ENCODE measurements around the gene CRKL. TPM values are rescaled to one million over a fixed set of nuclear protein-coding genes. Genes with fewer than 3 reads are reported as not detected.

The CRKL gene
- total and polyA plus RNA-seq, 12 donors = 19.2 to 76.9 (median 54.4) TPM

- no peak overlapping the region for H3K4me3 ChIP-seq
- peaks cover 0 to 93% (median 23%) of the 10 kb centered on the region in 9 donors for H3K36me3 ChIP-seq
- no peaks in the 10 kb centered on the region for H3K9me3 ChIP-seq
- TF ChIP-seq, protein P1, sequence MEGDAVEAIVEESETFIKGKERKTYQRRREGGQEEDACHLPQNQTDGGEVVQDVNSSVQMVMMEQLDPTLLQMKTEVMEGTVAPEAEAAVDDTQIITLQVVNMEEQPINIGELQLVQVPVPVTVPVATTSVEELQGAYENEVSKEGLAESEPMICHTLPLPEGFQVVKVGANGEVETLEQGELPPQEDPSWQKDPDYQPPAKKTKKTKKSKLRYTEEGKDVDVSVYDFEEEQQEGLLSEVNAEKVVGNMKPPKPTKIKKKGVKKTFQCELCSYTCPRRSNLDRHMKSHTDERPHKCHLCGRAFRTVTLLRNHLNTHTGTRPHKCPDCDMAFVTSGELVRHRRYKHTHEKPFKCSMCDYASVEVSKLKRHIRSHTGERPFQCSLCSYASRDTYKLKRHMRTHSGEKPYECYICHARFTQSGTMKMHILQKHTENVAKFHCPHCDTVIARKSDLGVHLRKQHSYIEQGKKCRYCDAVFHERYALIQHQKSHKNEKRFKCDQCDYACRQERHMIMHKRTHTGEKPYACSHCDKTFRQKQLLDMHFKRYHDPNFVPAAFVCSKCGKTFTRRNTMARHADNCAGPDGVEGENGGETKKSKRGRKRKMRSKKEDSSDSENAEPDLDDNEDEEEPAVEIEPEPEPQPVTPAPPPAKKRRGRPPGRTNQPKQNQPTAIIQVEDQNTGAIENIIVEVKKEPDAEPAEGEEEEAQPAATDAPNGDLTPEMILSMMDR (IDR thresholded peaks at IDR 0.05) = no peak
- intact Hi-C loops (cut with DNase I) = no loop called here
- ATAC-seq (no peak), DNase-seq (no peak)
- no peaks in the 10 kb centered on the region for H3K27me3 ChIP-seq
- no peak overlapping the region for H3K27ac ChIP-seq
- H3K4me1 ChIP-seq = no peaks in the 10 kb centered on the region
- WGBS, 2 donors = 77% methylated on average over 21 of the region's 21 CpGs
Measured at GRCh38 chr22:20990184-20991180, 73.3 kb downstream of the CRKL start.

GRCh38 chr22:20991252-20992055 is 74.2 kb downstream of the CRKL start:
- 93 to 97% methylated on average over 24 of the region's 24 CpGs for WGBS, 2 donors
- peaks cover 0 to 93% (median 26%) of the 10 kb centered on the region in 9 donors for H3K36me3 ChIP-seq
- H3K4me3 ChIP-seq = no peak overlapping the region
- TF ChIP-seq, protein P1 (IDR thresholded peaks at IDR 0.05) = no peak
- no peaks in the 10 kb centered on the region for H3K27me3 ChIP-seq
- no peak for ATAC-seq
- intact Hi-C loops (cut with DNase I) = no loop called here
- H3K27ac ChIP-seq = no peak overlapping the region
- DNase-seq = no peak
- H3K4me1 ChIP-seq = no peaks in the 10 kb centered on the region
- no peaks in the 10 kb centered on the region for H3K9me3 ChIP-seq

GRCh38 chr22:20992056-20992442 is 74.8 kb downstream of the CRKL start:
- H3K4me1 ChIP-seq = no peaks in the 10 kb centered on the region
- H3K27ac ChIP-seq = no peak overlapping the region
- WGBS, 2 donors = 87 to 91% methylated on average over 7 of the region's 7 CpGs
- H3K4me3 ChIP-seq = no peak overlapping the region
- ATAC-seq (no peak), DNase-seq (no peak)
- H3K9me3 ChIP-seq = no peaks in the 10 kb centered on the region
- TF ChIP-seq, protein P1 (IDR thresholded peaks at IDR 0.05) = no peak
- peaks cover 0 to 93% (median 30%) of the 10 kb centered on the region in 9 donors for H3K36me3 ChIP-seq
- intact Hi-C loops (cut with DNase I) = no loop called here
- H3K27me3 ChIP-seq = no peaks in the 10 kb centered on the region
